ENCODE data around the gene BRINP1.

Gene BRINP1

GRCh38 chr9:119398350-119398749 is 29.1 kb upstream of the BRINP1 start:
- no peak overlapping the region for H3K27ac ChIP-seq (replicated peaks)
- DNase-seq (ENCODE audit: low read depth in 1 of 2, low spot score in 1 of 2) = no peak
- no peak overlapping the region for H3K4me3 ChIP-seq (replicated peaks; ENCODE audit: insufficient read depth, low read length)
- TF ChIP-seq SPI1 (IDR thresholded peaks at IDR 0.05; ENCODE audit: borderline replicate concordance, low read depth) (no peak), POLR2AphosphoS5 (IDR thresholded peaks at IDR 0.05; ENCODE audit: low read depth) (no peak), CTCF (IDR thresholded peaks at IDR 0.05; ENCODE audit: insufficient read depth, low read length) (no peak), GABPA (IDR thresholded peaks at IDR 0.05; ENCODE audit: low read depth) (no peak), REST (IDR thresholded peaks at IDR 0.05; ENCODE audit: insufficient replicate concordance, low read depth) (no peak)
- no peaks in the 10 kb centered on the region for H3K27me3 ChIP-seq (ENCODE audit: insufficient read depth, poor library complexity, severe bottlenecking)

GRCh38 chr9:119391878-119392277 is 22.6 kb upstream of the BRINP1 start:
- H3K4me3 ChIP-seq (replicated peaks; ENCODE audit: insufficient read depth, low read length) = no peak overlapping the region
- H3K27ac ChIP-seq (replicated peaks) = no peak overlapping the region
- no peaks in the 10 kb centered on the region for H3K27me3 ChIP-seq (ENCODE audit: insufficient read depth, poor library complexity, severe bottlenecking)
- TF ChIP-seq GABPA (IDR thresholded peaks at IDR 0.05; ENCODE audit: low read depth) = no peak
- TF ChIP-seq CTCF (IDR thresholded peaks at IDR 0.05; ENCODE audit: insufficient read depth, low read length) = no peak
- no peak for TF ChIP-seq SPI1 (IDR thresholded peaks at IDR 0.05; ENCODE audit: borderline replicate concordance, low read depth)
- TF ChIP-seq REST (IDR thresholded peaks at IDR 0.05; ENCODE audit: insufficient replicate concordance, low read depth) = no peak
- no peak for TF ChIP-seq POLR2AphosphoS5 (IDR thresholded peaks at IDR 0.05; ENCODE audit: low read depth)
- DNase-seq (ENCODE audit: low read depth in 1 of 2, low spot score in 1 of 2) = no peak

GRCh38 chr9:119375892-119376291 is 6.7 kb upstream of the BRINP1 start:
- peak; percentile 5 to 41 for DNase-seq (ENCODE audit: low read depth in 1 of 2, low spot score in 1 of 2)
- Histone ChIP-seq H3K27ac (replicated peaks) (no peak overlapping the region), H3K4me3 (replicated peaks; ENCODE audit: insufficient read depth, low read length) (no peak overlapping the region), H3K27me3 (ENCODE audit: insufficient read depth, poor library complexity, severe bottlenecking) (no peaks in the 10 kb centered on the region)
- TF ChIP-seq CTCF (IDR thresholded peaks at IDR 0.05; ENCODE audit: insufficient read depth, low read length) (peak; percentile 21), REST (IDR thresholded peaks at IDR 0.05; ENCODE audit: insufficient replicate concordance, low read depth) (no peak)

Measured in HL-60 (cell line).